Muscle of leg (tissue), 16 donors: ENCODE data around the gene FAM240A. TPM values are rescaled to one million over a fixed set of nuclear protein-coding genes. Genes with fewer than 3 reads are reported as not detected.

Experiments
- DNase-seq: peaks from one replicate; pipeline ENCODE4 v3.0.0; 2013
- H3K27ac ChIP-seq: one replicate; pipeline ENCODE4 v1.5.1; 2013; ENCODE audit warnings: mild to moderate bottlenecking, low read length, control low read depth
- H3K27me3 ChIP-seq: one replicate; pipeline ENCODE4 v1.6.1; 2013; ENCODE audit warnings: low read length; ENCODE audit not compliant: control insufficient read depth, insufficient read depth
- H3K36me3 ChIP-seq: one replicate; pipeline ENCODE4 v1.6.1; 2013; ENCODE audit warnings: low read length; ENCODE audit not compliant: control insufficient read depth, insufficient read depth
- H3K4me1 ChIP-seq: one replicate; pipeline ENCODE4 v1.6.1; 2013; ENCODE audit warnings: low read length; ENCODE audit not compliant: control insufficient read depth, insufficient read depth
- H3K4me3 ChIP-seq: one replicate; pipeline ENCODE4 v1.5.1; 2013; ENCODE audit warnings: low read length, control low read depth
- H3K9me3 ChIP-seq: replicated peaks from 2 replicates; pipeline ENCODE4 v1.6.1; 2013; ENCODE audit warnings: low read depth, low read length; ENCODE audit not compliant: control insufficient read depth
- WGBS: methylation state at CpG from one replicate; pipeline ENCODE4 v1.1.5; 2013; ENCODE audit warnings: missing lambda C conversion rate; ENCODE audit not compliant: insufficient coverage; 5-methylcytosine and 5-hydroxymethylcytosine counted together
- long read RNA-seq, 11 donors: transcript quantifications; one replicate each; lab custom pipeline, GENCODE V29; 2026
- polyA plus RNA-seq, 8 donors: library from polyadenylated mRNA; unstranded; fragments of 120-200 nt; gene quantifications; one replicate each; pipeline versions ENCODE4 v1.2.1 to v1.2.3, GENCODE V29; 2013; ENCODE audit warnings: inconsistent platforms in 1 of 8, low replicate concordance in 1 of 8; ENCODE audit not compliant: insufficient read length in 8 of 8, insufficient read depth in 1 of 8
- total RNA-seq: library from RNA; stranded (reverse); fragments of 120-200 nt; gene quantifications from one replicate; pipeline ENCODE4 v1.2.4, GENCODE V29; 2013

FAM240A gene
- total RNA-seq: 0.27 TPM
- under 1 TPM in 7 of 8 donors, not detected in 1; 0.19 to 0.63 (median 0.24) TPM for polyA plus RNA-seq
- long read RNA-seq, donor 1: 0 reads
- long read RNA-seq, donor 2, partial matches to known transcripts: 0 of 1 reads
- long read RNA-seq, donor 2, other reads (novel, unspliced or antisense): 0 of 1 reads
- long read RNA-seq, donor 3: 0 reads
- long read RNA-seq, donor 4: 0 reads
- long read RNA-seq, donor 5: 0 reads
- long read RNA-seq, donor 6: 0 reads
- long read RNA-seq, donor 7: 0 reads
- long read RNA-seq, donor 8: 0 reads
- long read RNA-seq, donor 9, partial matches to known transcripts: 0 of 1 reads
- long read RNA-seq, donor 9, other reads (novel, unspliced or antisense): 0 of 1 reads
- long read RNA-seq, donor 10: 0 reads
- long read RNA-seq, donor 11, partial matches to known transcripts: 0 of 1 reads
- long read RNA-seq, donor 11, other reads (novel, unspliced or antisense): 0 of 1 reads

DNA sequence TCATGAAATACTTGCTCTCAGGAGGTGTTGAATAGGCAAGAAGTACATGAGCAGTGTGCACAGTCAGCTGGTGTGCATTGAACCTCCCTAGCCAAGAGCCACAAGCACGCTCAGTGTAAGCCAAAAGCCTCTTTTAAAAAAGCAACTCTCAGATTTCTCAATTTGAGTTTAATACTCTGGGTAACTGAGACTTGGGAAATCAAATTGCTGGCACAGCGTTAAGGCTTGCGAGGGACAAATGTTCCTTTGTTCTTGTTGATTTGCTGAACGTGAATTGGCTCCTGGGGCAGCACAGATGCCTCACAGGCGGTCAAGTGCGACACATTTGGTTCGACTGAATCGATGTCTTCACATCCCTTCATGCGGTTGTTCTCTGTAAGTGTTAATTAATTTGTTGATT lies at the start of gene FAM240A:
TSS of gene FAM240A (plus strand) at position 202 of the 400 bp plus-strand sequence. CDS start at position 361, 159 bp downstream.
- peak; percentile 82 for DNase-seq
- H3K36me3 ChIP-seq: no peaks in the 10 kb centered on the region
- peaks cover 4% of the 10 kb centered on the region for H3K27me3 ChIP-seq
- 29% methylated on average over 8 of the region's 9 CpGs for WGBS
- H3K4me3 ChIP-seq: peak within 1 kb of the TSS; percentile 2
- no peaks in the 10 kb centered on the region for H3K9me3 ChIP-seq
- peaks cover 41% of the 10 kb centered on the region for H3K4me1 ChIP-seq
- H3K27ac ChIP-seq: peak within 1 kb of the TSS; percentile 74

- Histone ChIP-seq H3K9me3 (peaks cover 4% of the 10 kb centered on the region), H3K27me3 (peaks cover 17% of the 10 kb centered on the region), H3K4me3 (no peak overlapping the region), H3K4me1 (peaks cover 20% of the 10 kb centered on the region), H3K27ac (no peak overlapping the region), H3K36me3 (no peaks in the 10 kb centered on the region)
- DNase-seq: no peak
- WGBS: 100% methylated on average over 1 of the region's 5 CpGs
Measured at GRCh38 chr3:46564190-46565021, 47.9 kb upstream of the FAM240A start.

DNA sequence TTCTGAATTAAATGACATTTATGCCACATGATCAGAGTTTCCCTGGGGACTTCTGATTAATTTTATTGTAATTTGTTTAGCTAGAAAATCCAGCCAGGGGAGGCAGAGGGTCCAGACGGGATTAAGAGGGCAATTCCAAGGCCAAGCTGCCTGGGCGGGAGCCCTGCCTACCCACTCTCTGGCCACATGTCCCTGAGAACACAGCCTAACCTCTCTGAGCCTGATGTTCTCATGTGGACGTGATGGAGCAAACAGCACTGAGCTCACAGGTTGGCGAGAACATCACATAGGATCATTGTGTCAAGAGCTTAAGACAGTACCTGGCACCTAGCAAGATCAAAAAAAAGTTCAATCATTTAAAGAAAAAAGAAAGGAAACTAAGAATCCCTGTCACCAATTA lies 47.2 kb upstream of the FAM240A start:
- 74% methylated on average over 3 of the region's 4 CpGs for WGBS
- Histone ChIP-seq H3K4me1 (peaks cover 20% of the 10 kb centered on the region), H3K27ac (no peak overlapping the region), H3K9me3 (peaks cover 4% of the 10 kb centered on the region), H3K4me3 (peak overlapping the region; percentile 59), H3K27me3 (peaks cover 17% of the 10 kb centered on the region), H3K36me3 (no peaks in the 10 kb centered on the region)
- no peak for DNase-seq

DNA sequence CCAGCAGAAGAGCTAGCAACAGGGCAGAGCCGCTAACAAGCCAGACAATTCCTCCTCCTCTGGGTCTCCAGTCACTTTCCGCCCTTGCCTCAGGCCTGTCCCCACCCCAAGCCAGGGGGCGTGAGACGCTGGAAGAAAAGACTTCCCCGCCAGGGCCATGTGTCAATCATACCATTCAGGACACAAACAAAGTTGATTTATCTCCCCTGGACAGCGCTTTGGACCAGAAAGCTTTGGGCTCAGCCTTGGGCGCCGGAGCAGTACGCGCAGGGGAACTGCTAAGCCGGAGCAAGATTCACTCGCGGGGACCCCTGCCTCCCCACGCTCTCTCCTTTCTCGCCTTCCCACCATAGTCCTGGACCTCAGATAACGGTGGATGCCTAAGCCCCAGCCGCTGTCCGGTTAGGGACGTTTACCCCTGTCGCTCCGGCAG lies 46.7 kb upstream of the FAM240A start:
- Histone ChIP-seq H3K4me3 (peak overlapping the region; percentile 59), H3K27me3 (peaks cover 17% of the 10 kb centered on the region), H3K27ac (peak overlapping the region; percentile 72), H3K36me3 (no peaks in the 10 kb centered on the region), H3K4me1 (peaks cover 20% of the 10 kb centered on the region), H3K9me3 (peaks cover 4% of the 10 kb centered on the region)
- DNase-seq: peak; percentile 56
- WGBS: 4% methylated on average over 20 of the region's 21 CpGs

DNA sequence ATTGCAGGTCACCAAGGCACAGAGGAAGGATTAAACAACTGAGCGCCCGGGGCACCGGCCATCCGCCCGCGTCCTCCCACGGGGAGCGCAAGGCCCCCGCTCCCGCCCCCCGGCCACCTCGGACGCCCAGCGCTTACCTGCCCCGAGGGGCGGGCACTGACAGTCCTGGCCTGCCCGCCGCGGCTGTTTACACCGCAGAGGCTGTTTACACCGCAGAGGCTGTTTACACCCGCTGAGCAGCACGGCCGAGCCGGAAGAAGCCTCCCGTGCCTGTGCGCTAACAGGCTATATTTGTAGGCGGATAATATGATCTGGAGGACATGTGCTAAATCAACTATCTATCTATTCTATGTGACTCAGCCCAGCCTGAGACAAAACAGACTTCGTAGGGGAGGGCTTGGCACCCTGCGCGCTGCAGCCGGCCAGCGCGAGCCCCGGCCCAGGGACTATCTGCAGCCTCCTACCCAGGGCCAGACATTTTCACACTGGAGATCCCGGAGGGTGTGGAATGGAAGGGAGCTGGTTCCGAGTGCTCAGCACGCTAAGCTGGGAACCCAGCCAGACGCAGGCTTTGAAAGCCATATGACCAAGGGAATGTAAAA lies 46.2 kb upstream of the FAM240A start, which contains the start of gene LRRC2:
TSS of gene LRRC2 (minus strand) at position 263 of the 602 bp plus-strand sequence. CDS start 14,711 bp downstream, outside the sequence.
- Histone ChIP-seq H3K9me3 (peaks cover 4% of the 10 kb centered on the region), H3K27me3 (peaks cover 17% of the 10 kb centered on the region), H3K4me1 (peaks cover 18% of the 10 kb centered on the region), H3K27ac (peak within 1 kb of the TSS; percentile 72), H3K4me3 (peak within 1 kb of the TSS; percentile 59), H3K36me3 (no peaks in the 10 kb centered on the region)
- under 1% methylated on average over 21 of the region's 39 CpGs for WGBS
- peak; percentile 86 for DNase-seq

GRCh38 chr3:46571684-46572083 lies 40.6 kb upstream of the FAM240A start:
- peaks cover 3% of the 10 kb centered on the region for H3K4me1 ChIP-seq
- no peak for DNase-seq
- H3K27me3 ChIP-seq: peaks cover 17% of the 10 kb centered on the region
- WGBS: 76% methylated on average over 3 of the region's 3 CpGs
- H3K27ac ChIP-seq: no peak overlapping the region
- H3K36me3 ChIP-seq: no peaks in the 10 kb centered on the region
- no peak overlapping the region for H3K4me3 ChIP-seq
- H3K9me3 ChIP-seq: no peaks in the 10 kb centered on the region

DNA sequence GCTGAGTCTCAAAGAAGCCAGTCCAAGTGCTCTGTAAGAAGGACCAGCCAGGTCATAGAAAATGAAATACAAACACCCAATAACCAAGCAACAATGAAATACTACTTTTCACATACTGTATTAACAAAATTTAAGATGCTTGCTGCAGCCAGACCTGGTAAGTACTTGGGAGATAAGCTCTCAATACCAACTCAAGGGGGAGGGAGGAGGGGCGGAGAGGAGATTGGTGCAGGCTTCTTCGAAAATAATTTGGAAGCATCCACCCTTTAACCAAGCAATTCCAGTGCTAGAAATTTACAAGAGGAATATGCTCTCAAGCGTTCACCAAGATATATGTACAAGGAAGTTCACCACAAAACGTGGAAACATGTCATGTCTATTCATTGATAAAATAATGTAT lies 38.6 kb upstream of the FAM240A start:
- Histone ChIP-seq H3K9me3 (no peaks in the 10 kb centered on the region), H3K4me3 (no peak overlapping the region), H3K27me3 (peaks cover 27% of the 10 kb centered on the region), H3K36me3 (no peaks in the 10 kb centered on the region), H3K4me1 (peaks cover 7% of the 10 kb centered on the region), H3K27ac (no peak overlapping the region)
- WGBS: no CpG with 5 or more reads among the region's 4 CpGs
- DNase-seq: no peak

GRCh38 chr3:46574243-46574646 lies 38.1 kb upstream of the FAM240A start:
- Histone ChIP-seq H3K4me3 (no peak overlapping the region), H3K27me3 (peaks cover 30% of the 10 kb centered on the region), H3K9me3 (no peaks in the 10 kb centered on the region), H3K36me3 (no peaks in the 10 kb centered on the region), H3K4me1 (peaks cover 7% of the 10 kb centered on the region), H3K27ac (no peak overlapping the region)
- no peak for DNase-seq
- whole genome bisulfite sequencing: no CpG with 5 or more reads among the region's 2 CpGs

DNA sequence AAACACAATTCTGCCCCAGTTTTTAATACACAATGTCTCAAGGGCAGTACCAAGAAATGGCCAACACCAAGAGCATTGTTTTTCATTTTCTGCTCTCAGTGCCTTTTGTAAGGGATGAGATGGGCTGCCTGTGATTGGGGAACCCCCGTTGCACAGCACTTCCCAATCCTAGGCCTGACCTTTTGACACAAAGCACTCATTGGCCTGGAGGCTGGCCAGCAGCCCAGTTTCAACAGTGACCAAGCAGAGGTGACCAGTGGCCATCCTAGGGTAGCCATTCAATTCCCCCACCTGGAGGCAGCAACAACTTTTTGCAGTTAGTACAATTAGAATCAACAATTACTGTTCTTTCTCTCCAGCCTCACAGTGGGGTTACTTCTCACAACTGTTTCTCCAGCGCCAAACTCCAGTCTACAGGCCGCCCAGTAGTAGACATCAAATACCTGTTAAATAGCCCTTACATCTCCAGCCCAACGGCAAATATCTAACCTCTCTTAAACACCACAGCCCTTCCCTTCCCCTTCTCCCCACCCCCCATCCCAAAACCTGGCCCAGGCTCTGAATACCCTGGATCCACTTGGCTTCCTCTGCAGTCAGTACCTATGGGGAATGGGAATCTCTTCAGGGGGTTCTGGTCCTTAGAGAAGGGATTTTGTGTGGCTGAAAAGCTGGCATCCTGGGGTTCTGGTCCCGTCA lies 37.3 kb upstream of the FAM240A start:
- Histone ChIP-seq H3K27ac (no peak overlapping the region), H3K36me3 (no peaks in the 10 kb centered on the region), H3K4me1 (peaks cover 9% of the 10 kb centered on the region), H3K4me3 (no peak overlapping the region), H3K27me3 (peaks cover 38% of the 10 kb centered on the region), H3K9me3 (no peaks in the 10 kb centered on the region)
- 57% methylated on average over 4 of the region's 5 CpGs for WGBS
- DNase-seq: no peak
